B cell (primary cell): ENCODE measurements around the gene ACOT11.

Experiments
- CTCF ChIP-seq: fragments of 200-600 bp; IDR thresholded peaks from one replicate; pipeline ENCODE4 v1.8.0; 2022; ENCODE audit warnings: antibody characterized with exemption, mild to moderate bottlenecking
- EZH2 ChIP-seq: IDR thresholded peaks from 2 replicates; pipeline ENCODE4 v1.6.1; 2012; ENCODE audit warnings: borderline replicate concordance, low read depth, mild to moderate bottlenecking, moderate library complexity, low read length; ENCODE audit not compliant: insufficient read depth, poor library complexity, severe bottlenecking

- TF ChIP-seq EZH2: no peak
- no peak for TF ChIP-seq CTCF
Observed at GRCh38 chr1:54556110-54556509, 8.1 kb downstream of the ACOT11 start.
